OCI-LY3 (cell line): Measurements from ENCODE around the gene ITSN1.

Source experiments
- H2AFZ ChIP-seq: fragments of 200-600, 300-600 bp; shearing (Covaris generic); 2 replicates; pipeline ENCODE4 v1.6.0; 2014; ENCODE audit warnings: antibody characterized with exemption, low read depth, low read length
- H3K27ac ChIP-seq: fragments of 200-600, 300-600 bp; sonication (generic); 2 replicates; pipeline ENCODE4 v1.5.1; 2014; ENCODE audit warnings: mild to moderate bottlenecking, low read length, moderate library complexity, mixed read lengths
- H3K27me3 ChIP-seq: fragments of 200-600, 300-600 bp; sonication (generic); 2 replicates; pipeline ENCODE4 v1.6.1; 2014; ENCODE audit warnings: low read depth, low read length, mixed read lengths
- H3K36me3 ChIP-seq: fragments of 200-600, 300-600 bp; sonication (generic); replicated peaks from 2 replicates; pipeline ENCODE3; 2014; ENCODE audit warnings: low read depth, low read length, mixed read lengths
- H3K4me1 ChIP-seq: fragments of 300-600, 200-600 bp; sonication (generic); 2 replicates; pipeline ENCODE4 v1.6.1; 2014; ENCODE audit warnings: low read length, mixed read lengths
- H3K4me2 ChIP-seq: fragments of 200-600, 300-600 bp; sonication (generic); 2 replicates; pipeline ENCODE4 v1.6.1; 2014; ENCODE audit warnings: low read length, mixed read lengths
- H3K4me3 ChIP-seq: fragments of 300-600, 200-600 bp; sonication (generic); 2 replicates; pipeline ENCODE4 v1.5.1; 2014; ENCODE audit warnings: antibody characterized with exemption, mild to moderate bottlenecking, low read length, moderate library complexity
- H3K79me2 ChIP-seq: fragments of 300-600, 200-600 bp; shearing (Covaris generic); 2 replicates; pipeline ENCODE4 v1.6.1; 2014; ENCODE audit warnings: mild to moderate bottlenecking, low read length, mixed read lengths
- H3K9ac ChIP-seq: fragments of 300-600, 200-600 bp; shearing (Covaris generic); 2 replicates; pipeline ENCODE4 v1.6.0; 2014; ENCODE audit warnings: mild to moderate bottlenecking, low read length, moderate library complexity
- H3K9me3 ChIP-seq: fragments of 200-600, 300-600 bp; shearing (Covaris generic); 2 replicates; pipeline ENCODE4 v1.6.1; 2014; ENCODE audit warnings: low read length, mixed read lengths; ENCODE audit not compliant: insufficient read depth
- H4K20me1 ChIP-seq: fragments of 200-600, 300-600 bp; sonication (generic); 2 replicates; pipeline ENCODE4 v1.6.1; 2016; ENCODE audit warnings: low read length, mixed read lengths; ENCODE audit not compliant: insufficient read depth
- EZH2phosphoT487 ChIP-seq: fragments of 200-600 bp; shearing (Covaris generic); IDR thresholded peaks from 2 replicates; pipeline ENCODE4 v1.6.1; 2018; ENCODE audit warnings: antibody characterized with exemption, mixed run types, low read depth
- TF ChIP-seq, protein P1 (sequence below): fragments of 200-600, 300-600 bp; sonication (generic); IDR thresholded peaks from 2 replicates; pipeline ENCODE4 v1.5.1; 2014; ENCODE audit warnings: antibody characterized with exemption, low read length, low read depth

ITSN1 gene

DNA sequence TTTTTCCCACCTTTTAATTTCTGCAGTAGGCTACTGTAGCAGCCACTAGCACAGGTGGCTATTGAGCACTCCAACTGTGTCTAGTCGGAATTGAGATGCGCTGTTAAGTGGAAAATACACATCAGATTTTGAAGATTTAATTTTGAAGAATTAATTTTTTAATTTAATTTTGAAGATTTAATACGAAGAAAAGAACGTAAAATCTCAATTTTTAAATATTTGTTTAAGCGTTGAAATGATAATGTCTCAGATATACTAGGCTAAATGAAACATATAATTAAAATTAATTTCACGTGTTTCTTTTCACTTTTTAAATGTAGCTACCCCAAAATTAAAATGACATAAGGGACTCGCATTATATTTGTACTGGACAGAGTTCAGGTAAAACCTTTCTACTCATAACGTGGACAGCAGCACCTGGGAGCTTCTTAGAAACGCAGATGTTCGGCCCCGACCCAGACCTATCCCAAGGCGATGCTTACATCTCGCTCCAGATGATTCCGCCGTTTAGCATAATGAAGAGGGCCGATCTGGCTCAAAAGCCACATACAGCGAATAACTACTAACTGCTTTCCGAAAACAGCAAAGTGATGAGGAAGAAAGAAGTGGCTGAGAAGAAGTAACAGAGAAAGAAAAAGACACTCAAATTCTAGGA is 1.5 kb upstream of the ITSN1 start:
- Histone ChIP-seq H3K4me3 (peak overlapping the region; percentile 92), H2AFZ (peak overlapping the region; percentile 62), H3K9ac (peak overlapping the region; percentile 80), H3K36me3 (no peaks in the 10 kb centered on the region), H3K4me2 (peak overlapping the region; percentile 88), H3K4me1 (peaks cover 9% of the 10 kb centered on the region), H3K9me3 (no peaks in the 10 kb centered on the region), H4K20me1 (no peaks in the 10 kb centered on the region), H3K79me2 (peaks cover 17% of the 10 kb centered on the region), H3K27me3 (peaks cover 3% of the 10 kb centered on the region; the same call in 1 of the 2 replicates), H3K27ac (peak overlapping the region; percentile 13; the same call in 1 of the 2 replicates)
- no peak for TF ChIP-seq EZH2phosphoT487
- TF ChIP-seq, protein P1, sequence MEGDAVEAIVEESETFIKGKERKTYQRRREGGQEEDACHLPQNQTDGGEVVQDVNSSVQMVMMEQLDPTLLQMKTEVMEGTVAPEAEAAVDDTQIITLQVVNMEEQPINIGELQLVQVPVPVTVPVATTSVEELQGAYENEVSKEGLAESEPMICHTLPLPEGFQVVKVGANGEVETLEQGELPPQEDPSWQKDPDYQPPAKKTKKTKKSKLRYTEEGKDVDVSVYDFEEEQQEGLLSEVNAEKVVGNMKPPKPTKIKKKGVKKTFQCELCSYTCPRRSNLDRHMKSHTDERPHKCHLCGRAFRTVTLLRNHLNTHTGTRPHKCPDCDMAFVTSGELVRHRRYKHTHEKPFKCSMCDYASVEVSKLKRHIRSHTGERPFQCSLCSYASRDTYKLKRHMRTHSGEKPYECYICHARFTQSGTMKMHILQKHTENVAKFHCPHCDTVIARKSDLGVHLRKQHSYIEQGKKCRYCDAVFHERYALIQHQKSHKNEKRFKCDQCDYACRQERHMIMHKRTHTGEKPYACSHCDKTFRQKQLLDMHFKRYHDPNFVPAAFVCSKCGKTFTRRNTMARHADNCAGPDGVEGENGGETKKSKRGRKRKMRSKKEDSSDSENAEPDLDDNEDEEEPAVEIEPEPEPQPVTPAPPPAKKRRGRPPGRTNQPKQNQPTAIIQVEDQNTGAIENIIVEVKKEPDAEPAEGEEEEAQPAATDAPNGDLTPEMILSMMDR: no peak

GRCh38 chr21:33641352-33642026 is 812 bp upstream of the ITSN1 start, which contains the start of gene CRYZL1:
TSS of gene CRYZL1 (minus strand) at chr21:33641741. CDS start at chr21:33631551, 10,190 bp downstream.
- TF ChIP-seq, protein P1: no peak
- no peak for TF ChIP-seq EZH2phosphoT487
- peak within 1 kb of the TSS; percentile 78 for H2AFZ ChIP-seq
- H3K27me3 ChIP-seq: peaks cover 3% of the 10 kb centered on the region; the same call in 1 of the 2 replicates
- no peaks in the 10 kb centered on the region for H3K36me3 ChIP-seq
- peak within 1 kb of the TSS; percentile 79 for H3K27ac ChIP-seq
- H3K4me2 ChIP-seq: peak within 1 kb of the TSS; percentile 88
- H3K79me2 ChIP-seq: peaks cover 17% of the 10 kb centered on the region
- H3K9ac ChIP-seq: peak within 1 kb of the TSS; percentile 96
- no peaks in the 10 kb centered on the region for H3K9me3 ChIP-seq
- H3K4me1 ChIP-seq: peaks cover 9% of the 10 kb centered on the region
- no peaks in the 10 kb centered on the region for H4K20me1 ChIP-seq
- peak within 1 kb of the TSS; percentile 92 for H3K4me3 ChIP-seq

- Histone ChIP-seq H3K9me3 (no peaks in the 10 kb centered on the region), H3K4me3 (peak overlapping the region; percentile 92), H3K36me3 (no peaks in the 10 kb centered on the region), H3K27ac (no peak overlapping the region), H3K79me2 (peaks cover 17% of the 10 kb centered on the region), H3K4me2 (peak overlapping the region; percentile 66), H3K4me1 (peaks cover 9% of the 10 kb centered on the region), H2AFZ (no peak overlapping the region), H4K20me1 (no peaks in the 10 kb centered on the region), H3K9ac (peak overlapping the region; percentile 59), H3K27me3 (peaks cover 3% of the 10 kb centered on the region; the same call in 1 of the 2 replicates)
- no peak for TF ChIP-seq EZH2phosphoT487
- TF ChIP-seq, protein P1: no peak
These were observed 776 bp downstream of the ITSN1 start for GRCh38 chr21:33642896-33643657.
